KMS-11 (cell line): ENCODE results near the gene CYTIP.
A peak's percentile ranks its signal among the peaks of the same experiment; 100 is the strongest.

Experiments
- H2AFZ ChIP-seq: fragments of 200-600 bp; sonication (generic); 2 replicates; pipeline ENCODE4 v1.6.1; 2016; ENCODE audit warnings: antibody characterized with exemption, mixed run types, low read depth
- H3K27ac ChIP-seq: fragments of 200-600 bp; sonication (generic); 2 replicates; pipeline ENCODE4 v1.6.1; 2016; ENCODE audit warnings: mild to moderate bottlenecking, mixed run types
- H3K27me3 ChIP-seq: fragments of 200-600 bp; sonication (generic); 2 replicates; pipeline ENCODE4 v1.6.1; 2017; ENCODE audit warnings: mild to moderate bottlenecking, low read depth, mixed run types, moderate library complexity; ENCODE audit not compliant: insufficient read depth
- H3K36me3 ChIP-seq: fragments of 200-600 bp; sonication (generic); 2 replicates; pipeline ENCODE4 v1.6.1; 2017; ENCODE audit warnings: mild to moderate bottlenecking, mixed run types; ENCODE audit not compliant: insufficient read depth
- H3K4me1 ChIP-seq: fragments of 200-600 bp; sonication (generic); 2 replicates; pipeline ENCODE4 v1.6.1; 2016; ENCODE audit warnings: mild to moderate bottlenecking, low read depth, mixed run types; ENCODE audit not compliant: poor library complexity, severe bottlenecking
- H3K4me2 ChIP-seq: fragments of 200-600 bp; sonication (generic); 2 replicates; pipeline ENCODE4 v1.7.0; 2016; ENCODE audit warnings: mild to moderate bottlenecking, mixed run types
- H3K4me3 ChIP-seq: fragments of 200-600 bp; sonication (generic); IDR thresholded peaks from 2 replicates; pipeline ENCODE4 v1.6.1; 2017; ENCODE audit warnings: low read depth, low read length, mixed read lengths; ENCODE audit not compliant: insufficient read depth
- H3K79me2 ChIP-seq: fragments of 200-600 bp; sonication (generic); 2 replicates; pipeline ENCODE4 v1.6.1; 2016; ENCODE audit warnings: low read depth, mixed run types; ENCODE audit not compliant: insufficient read depth
- H3K9ac ChIP-seq: fragments of 200-600 bp; sonication (generic); 2 replicates; pipeline ENCODE4 v1.6.1; 2016; ENCODE audit warnings: mild to moderate bottlenecking, mixed run types
- H4K20me1 ChIP-seq: fragments of 200-600 bp; sonication (generic); 2 replicates; pipeline ENCODE4 v1.6.1; 2016; ENCODE audit warnings: mild to moderate bottlenecking, mixed run types; ENCODE audit not compliant: insufficient read depth
- TF ChIP-seq, protein P1 (sequence below): fragments of 200-600 bp; sonication (generic); conservative IDR thresholded peaks from 2 replicates; pipeline ENCODE4 v1.6.1; 2017; ENCODE audit warnings: low read depth, mild to moderate bottlenecking, antibody characterized with exemption, low read length, moderate library complexity, mixed read lengths

Gene CYTIP

DNA sequence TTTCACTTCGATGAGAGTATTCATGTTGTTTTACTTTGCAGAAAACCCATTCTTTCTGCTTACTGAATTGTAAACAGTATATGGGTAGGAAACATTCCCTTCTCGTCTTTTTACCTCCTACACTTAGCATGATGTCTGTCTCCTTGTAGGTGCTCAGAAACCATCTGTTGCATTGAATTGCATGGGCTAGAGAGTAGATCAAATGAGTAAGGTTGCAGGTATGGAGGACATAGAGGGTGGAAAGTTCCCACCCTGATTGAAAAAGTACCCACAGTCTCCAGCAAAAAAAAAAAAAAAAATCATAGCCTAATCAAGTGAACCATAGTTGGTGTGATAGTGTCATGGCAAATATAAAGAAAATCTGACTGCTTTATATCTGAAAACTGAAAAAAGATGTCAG is 1.7 kb downstream of the CYTIP start:
- Histone ChIP-seq H3K4me3 (peak overlapping the region; percentile 97), H3K4me1 (peaks cover 48% of the 10 kb centered on the region), H3K4me2 (peak overlapping the region; percentile 89), H3K9ac (peak overlapping the region; percentile 93), H3K79me2 (peaks cover 86% of the 10 kb centered on the region), H3K27ac (peak overlapping the region; percentile 89), H4K20me1 (peaks cover 33% of the 10 kb centered on the region), H3K36me3 (no peaks in the 10 kb centered on the region; the same call in 1 of the 2 replicates), H3K27me3 (no peaks in the 10 kb centered on the region), H2AFZ (no peak overlapping the region)
- TF ChIP-seq, protein P1, sequence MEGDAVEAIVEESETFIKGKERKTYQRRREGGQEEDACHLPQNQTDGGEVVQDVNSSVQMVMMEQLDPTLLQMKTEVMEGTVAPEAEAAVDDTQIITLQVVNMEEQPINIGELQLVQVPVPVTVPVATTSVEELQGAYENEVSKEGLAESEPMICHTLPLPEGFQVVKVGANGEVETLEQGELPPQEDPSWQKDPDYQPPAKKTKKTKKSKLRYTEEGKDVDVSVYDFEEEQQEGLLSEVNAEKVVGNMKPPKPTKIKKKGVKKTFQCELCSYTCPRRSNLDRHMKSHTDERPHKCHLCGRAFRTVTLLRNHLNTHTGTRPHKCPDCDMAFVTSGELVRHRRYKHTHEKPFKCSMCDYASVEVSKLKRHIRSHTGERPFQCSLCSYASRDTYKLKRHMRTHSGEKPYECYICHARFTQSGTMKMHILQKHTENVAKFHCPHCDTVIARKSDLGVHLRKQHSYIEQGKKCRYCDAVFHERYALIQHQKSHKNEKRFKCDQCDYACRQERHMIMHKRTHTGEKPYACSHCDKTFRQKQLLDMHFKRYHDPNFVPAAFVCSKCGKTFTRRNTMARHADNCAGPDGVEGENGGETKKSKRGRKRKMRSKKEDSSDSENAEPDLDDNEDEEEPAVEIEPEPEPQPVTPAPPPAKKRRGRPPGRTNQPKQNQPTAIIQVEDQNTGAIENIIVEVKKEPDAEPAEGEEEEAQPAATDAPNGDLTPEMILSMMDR = no peak

DNA sequence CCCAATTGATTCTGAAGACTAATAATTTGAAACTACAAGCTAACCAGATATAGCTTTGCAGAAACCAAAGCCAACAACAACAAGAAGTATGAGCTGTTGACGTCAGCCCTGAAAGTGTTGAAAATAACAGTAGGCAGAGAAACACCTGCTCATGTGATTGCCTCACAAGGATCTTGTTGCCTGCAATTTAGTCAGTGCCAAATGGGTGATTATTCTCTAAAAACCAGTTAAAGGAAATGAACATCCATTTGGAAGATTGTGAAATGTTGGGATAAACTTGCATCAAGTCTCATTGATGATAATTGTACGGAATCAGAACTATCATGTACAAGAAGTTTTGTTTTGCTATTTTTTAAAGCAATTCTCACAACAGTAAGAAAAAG is 2.8 kb downstream of the CYTIP start:
- H3K9ac ChIP-seq = peak overlapping the region; percentile 93
- peaks cover 45% of the 10 kb centered on the region for H4K20me1 ChIP-seq
- H2AFZ ChIP-seq = no peak overlapping the region
- peaks cover 48% of the 10 kb centered on the region for H3K4me1 ChIP-seq
- H3K4me2 ChIP-seq = peak overlapping the region; percentile 89
- H3K27ac ChIP-seq = peak overlapping the region; percentile 89
- no peaks in the 10 kb centered on the region; the same call in 1 of the 2 replicates for H3K36me3 ChIP-seq
- H3K79me2 ChIP-seq = peaks cover 97% of the 10 kb centered on the region
- TF ChIP-seq, protein P1 = no peak
- H3K27me3 ChIP-seq = no peaks in the 10 kb centered on the region
- H3K4me3 ChIP-seq = peak overlapping the region; percentile 97

DNA sequence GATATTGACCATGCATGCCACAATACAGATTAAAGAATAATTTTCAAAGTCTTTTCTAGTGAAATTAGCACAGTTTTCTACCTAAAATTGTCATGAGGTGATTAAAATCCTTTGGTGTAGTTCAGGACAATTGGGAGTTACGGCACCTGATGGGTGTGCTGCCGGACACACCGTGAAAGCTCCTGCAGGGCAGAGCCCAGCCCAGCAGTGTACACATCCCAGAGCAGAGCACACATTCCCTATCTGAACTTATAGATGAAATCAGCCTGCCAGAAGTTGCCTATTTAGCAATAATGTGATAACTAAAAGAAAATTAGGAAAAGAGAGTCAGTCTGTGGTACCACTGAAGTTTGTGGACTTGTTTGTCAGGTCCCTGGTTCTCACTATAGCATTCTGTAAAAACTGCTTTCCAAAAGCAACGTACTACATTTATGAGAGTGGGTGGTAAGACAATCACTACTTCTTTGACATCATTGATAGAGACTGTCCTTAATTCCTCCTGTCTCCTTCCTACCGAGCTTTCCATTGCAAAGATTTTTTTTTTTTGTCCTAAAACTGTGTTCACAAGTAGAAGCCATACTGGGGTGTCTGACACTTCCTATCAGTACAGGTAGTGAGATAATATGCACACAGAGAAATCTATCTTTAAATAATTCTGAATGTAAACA is 3.4 kb downstream of the CYTIP start:
- peaks cover 50% of the 10 kb centered on the region for H4K20me1 ChIP-seq
- peak overlapping the region; percentile 93 for H3K9ac ChIP-seq
- H3K27me3 ChIP-seq = no peaks in the 10 kb centered on the region
- H3K79me2 ChIP-seq = peaks cover 98% of the 10 kb centered on the region
- H3K36me3 ChIP-seq = no peaks in the 10 kb centered on the region; the same call in 1 of the 2 replicates
- peak overlapping the region; percentile 89 for H3K27ac ChIP-seq
- TF ChIP-seq, protein P1 = no peak
- H3K4me3 ChIP-seq = peak overlapping the region; percentile 97
- H3K4me2 ChIP-seq = peak overlapping the region; percentile 89
- H3K4me1 ChIP-seq = peaks cover 48% of the 10 kb centered on the region
- no peak overlapping the region for H2AFZ ChIP-seq

DNA sequence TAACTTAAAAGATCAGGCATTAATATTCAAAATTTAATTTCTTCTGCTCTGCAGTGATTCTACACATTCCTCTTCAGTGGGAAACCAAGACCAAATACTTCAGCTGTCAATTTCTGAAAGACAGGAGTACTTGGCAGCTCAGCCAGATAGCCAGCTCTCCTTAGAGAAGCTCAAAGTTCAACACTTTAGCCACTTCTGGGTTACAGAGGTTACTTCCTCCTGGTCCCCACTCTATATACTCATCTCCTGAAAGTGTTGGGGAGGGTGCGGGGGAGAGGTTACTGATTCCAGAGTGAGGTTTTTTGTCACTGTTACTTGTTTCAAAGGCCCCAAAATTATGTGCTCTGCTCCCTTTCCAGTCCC is 4.1 kb downstream of the CYTIP start:
- Histone ChIP-seq H3K27ac (peak overlapping the region; percentile 89), H3K9ac (peak overlapping the region; percentile 93), H3K4me2 (peak overlapping the region; percentile 89)

More for the DNA sequence above, 4.1 kb downstream of the CYTIP start:
- peak overlapping the region; percentile 97 for H3K4me3 ChIP-seq
- peaks cover 4% of the 10 kb centered on the region; the same call in 1 of the 2 replicates for H3K36me3 ChIP-seq
- H3K79me2 ChIP-seq = peaks cover 100% of the 10 kb centered on the region
- H3K4me1 ChIP-seq = peaks cover 48% of the 10 kb centered on the region
- no peaks in the 10 kb centered on the region for H3K27me3 ChIP-seq
- H2AFZ ChIP-seq = no peak overlapping the region
- TF ChIP-seq, protein P1 = no peak
- H4K20me1 ChIP-seq = peaks cover 57% of the 10 kb centered on the region
